ENCODE measurements around the gene MAPT. TPM values are rescaled to one million over a fixed set of nuclear protein-coding genes. Genes with fewer than 3 reads are reported as not detected.

Gene MAPT
- polyA plus RNA-seq, 1 experiment = 0.16 TPM

DNA sequence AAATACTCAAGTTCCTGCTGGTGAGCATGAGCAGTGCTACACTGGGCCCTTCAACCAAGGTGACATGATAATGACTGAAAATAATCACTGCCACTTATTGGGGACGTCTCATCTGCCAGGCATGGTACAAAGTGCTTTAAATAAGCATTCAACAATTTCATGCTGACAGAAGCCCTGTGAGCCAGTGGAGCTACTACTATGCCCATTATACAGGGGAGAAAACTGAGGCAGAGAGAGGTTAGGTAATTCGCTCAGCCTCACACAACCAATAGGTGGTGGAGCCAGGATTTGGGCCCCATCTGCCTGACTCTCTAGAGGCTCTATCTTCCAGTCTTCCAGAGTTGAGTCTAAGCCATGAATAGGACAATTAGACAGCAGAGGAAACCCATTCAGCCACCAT, 74.4 kb downstream of the MAPT start:
- Histone ChIP-seq H3K4me3 (ENCODE audit: low read depth, low read length) (no peak overlapping the region), H3K27me3 (ENCODE audit: control insufficient read depth, insufficient read depth, low read length) (peaks cover 11% of the 10 kb centered on the region), H3K36me3 (ENCODE audit: control insufficient read depth, insufficient read depth, low read length) (no peaks in the 10 kb centered on the region)
- DNase-seq (ENCODE audit: low read depth) = no peak
- ChIA-PET CTCF (no interaction called here), POLR2A (no interaction called here)
- TF ChIP-seq, protein P1, sequence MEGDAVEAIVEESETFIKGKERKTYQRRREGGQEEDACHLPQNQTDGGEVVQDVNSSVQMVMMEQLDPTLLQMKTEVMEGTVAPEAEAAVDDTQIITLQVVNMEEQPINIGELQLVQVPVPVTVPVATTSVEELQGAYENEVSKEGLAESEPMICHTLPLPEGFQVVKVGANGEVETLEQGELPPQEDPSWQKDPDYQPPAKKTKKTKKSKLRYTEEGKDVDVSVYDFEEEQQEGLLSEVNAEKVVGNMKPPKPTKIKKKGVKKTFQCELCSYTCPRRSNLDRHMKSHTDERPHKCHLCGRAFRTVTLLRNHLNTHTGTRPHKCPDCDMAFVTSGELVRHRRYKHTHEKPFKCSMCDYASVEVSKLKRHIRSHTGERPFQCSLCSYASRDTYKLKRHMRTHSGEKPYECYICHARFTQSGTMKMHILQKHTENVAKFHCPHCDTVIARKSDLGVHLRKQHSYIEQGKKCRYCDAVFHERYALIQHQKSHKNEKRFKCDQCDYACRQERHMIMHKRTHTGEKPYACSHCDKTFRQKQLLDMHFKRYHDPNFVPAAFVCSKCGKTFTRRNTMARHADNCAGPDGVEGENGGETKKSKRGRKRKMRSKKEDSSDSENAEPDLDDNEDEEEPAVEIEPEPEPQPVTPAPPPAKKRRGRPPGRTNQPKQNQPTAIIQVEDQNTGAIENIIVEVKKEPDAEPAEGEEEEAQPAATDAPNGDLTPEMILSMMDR (IDR thresholded peaks at IDR 0.05; ENCODE audit: insufficient read depth, low read depth, low read length) = no peak

DNA sequence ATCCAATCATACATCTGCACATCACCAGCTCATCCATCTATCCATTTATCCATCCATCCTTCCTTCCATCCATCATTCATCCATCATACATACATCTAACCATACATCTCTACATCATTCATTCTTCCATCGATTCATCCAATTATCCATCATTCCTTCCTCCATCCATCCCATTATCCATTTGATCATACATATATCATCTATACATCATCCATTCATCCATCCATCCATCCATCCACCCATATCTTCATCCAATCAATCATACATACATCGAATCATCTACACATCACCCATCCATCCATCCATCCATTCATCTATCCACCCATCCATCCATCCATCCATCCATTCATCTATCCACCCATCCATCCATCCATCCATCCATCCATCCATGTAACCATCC, 75.4 kb downstream of the MAPT start:
- POLR2A ChIA-PET = no interaction called here
- CTCF ChIA-PET = no interaction called here

DNA sequence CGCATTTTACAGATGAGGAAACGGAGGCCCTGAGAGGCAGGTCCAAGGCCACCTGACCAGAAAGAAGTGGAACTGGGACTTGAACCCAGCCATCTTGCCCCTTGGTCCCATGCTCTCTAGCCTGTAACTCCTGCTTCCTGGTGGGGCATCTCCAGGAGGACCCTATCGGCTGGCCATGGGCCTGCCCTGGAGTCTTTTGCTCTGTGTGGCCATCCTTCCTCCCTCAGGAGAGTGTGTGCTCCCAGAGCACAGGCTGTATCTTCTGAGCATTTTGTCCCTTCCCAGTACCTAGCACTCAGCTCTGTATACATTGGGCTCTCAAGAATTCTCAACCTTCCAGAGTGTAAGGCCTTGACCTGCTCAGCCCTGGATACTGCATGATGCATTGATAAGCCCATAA, 76.3 kb downstream of the MAPT start:
- TF ChIP-seq, protein P1 (IDR thresholded peaks at IDR 0.05; ENCODE audit: insufficient read depth, low read depth, low read length) = no peak
- Histone ChIP-seq H3K4me3 (ENCODE audit: low read depth, low read length) (no peak overlapping the region), H3K27me3 (ENCODE audit: control insufficient read depth, insufficient read depth, low read length) (peaks cover 9% of the 10 kb centered on the region), H3K36me3 (ENCODE audit: control insufficient read depth, insufficient read depth, low read length) (no peaks in the 10 kb centered on the region)
- no peak for DNase-seq (ENCODE audit: low read depth)
- POLR2A ChIA-PET = no interaction called here
- CTCF ChIA-PET = no interaction called here

More for the DNA sequence above, 75.4 kb downstream of the MAPT start:
- TF ChIP-seq, protein P1 (IDR thresholded peaks at IDR 0.05; ENCODE audit: insufficient read depth, low read depth, low read length) = no peak
- H3K27me3 ChIP-seq (ENCODE audit: control insufficient read depth, insufficient read depth, low read length) = peaks cover 9% of the 10 kb centered on the region
- H3K4me3 ChIP-seq (ENCODE audit: low read depth, low read length) = no peak overlapping the region
- H3K36me3 ChIP-seq (ENCODE audit: control insufficient read depth, insufficient read depth, low read length) = no peaks in the 10 kb centered on the region
- DNase-seq (ENCODE audit: low read depth) = no peak

DNA sequence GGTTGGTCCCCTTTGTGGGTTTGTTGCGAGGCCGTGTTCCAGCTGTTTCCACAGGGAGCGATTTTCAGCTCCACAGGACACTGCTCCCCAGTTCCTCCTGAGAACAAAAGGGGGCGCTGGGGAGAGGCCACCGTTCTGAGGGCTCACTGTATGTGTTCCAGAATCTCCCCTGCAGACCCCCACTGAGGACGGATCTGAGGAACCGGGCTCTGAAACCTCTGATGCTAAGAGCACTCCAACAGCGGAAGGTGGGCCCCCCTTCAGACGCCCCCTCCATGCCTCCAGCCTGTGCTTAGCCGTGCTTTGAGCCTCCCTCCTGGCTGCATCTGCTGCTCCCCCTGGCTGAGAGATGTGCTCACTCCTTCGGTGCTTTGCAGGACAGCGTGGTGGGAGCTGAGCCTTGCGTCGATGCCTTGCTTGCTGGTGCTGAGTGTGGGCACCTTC, 77.4 kb downstream of the MAPT start:
- no peak for DNase-seq (ENCODE audit: low read depth)
- H3K4me3 ChIP-seq (ENCODE audit: low read depth, low read length) = no peak overlapping the region
- H3K36me3 ChIP-seq (ENCODE audit: control insufficient read depth, insufficient read depth, low read length) = no peaks in the 10 kb centered on the region
- POLR2A ChIA-PET = no interaction called here
- TF ChIP-seq, protein P1 (IDR thresholded peaks at IDR 0.05; ENCODE audit: insufficient read depth, low read depth, low read length) = no peak
- H3K27me3 ChIP-seq (ENCODE audit: control insufficient read depth, insufficient read depth, low read length) = peaks cover 7% of the 10 kb centered on the region
- CTCF ChIA-PET = no interaction called here

DNA sequence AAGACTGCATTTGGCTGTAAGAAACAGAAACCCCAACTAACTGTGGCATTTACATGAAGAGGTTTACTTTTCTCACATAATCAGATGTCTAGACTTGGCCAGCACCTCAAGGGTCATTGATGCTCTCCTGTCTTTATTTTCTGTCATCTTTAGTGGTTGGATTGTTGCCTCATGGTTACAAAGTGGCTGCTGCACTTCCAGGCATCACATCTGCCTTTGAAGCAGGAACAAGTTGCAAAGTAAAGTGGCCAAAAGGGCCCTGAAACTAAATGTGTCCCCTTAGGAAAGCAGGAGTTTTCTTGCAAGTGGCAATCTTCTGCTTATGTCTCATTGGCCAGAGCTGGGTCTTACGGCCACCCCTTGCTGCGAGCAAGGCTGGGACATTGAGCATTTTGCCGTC, 78.2 kb downstream of the MAPT start:
- Histone ChIP-seq H3K4me3 (ENCODE audit: low read depth, low read length) (no peak overlapping the region), H3K27me3 (ENCODE audit: control insufficient read depth, insufficient read depth, low read length) (peaks cover 5% of the 10 kb centered on the region), H3K36me3 (ENCODE audit: control insufficient read depth, insufficient read depth, low read length) (no peaks in the 10 kb centered on the region)
- TF ChIP-seq, protein P1 (IDR thresholded peaks at IDR 0.05; ENCODE audit: insufficient read depth, low read depth, low read length) = no peak
- CTCF ChIA-PET = no interaction called here
- DNase-seq (ENCODE audit: low read depth) = no peak
- POLR2A ChIA-PET = no interaction called here
